OCI-LY7 (cell line): ENCODE results near the gene FASTK. TPM values are rescaled to one million over a fixed set of nuclear protein-coding genes. Genes with fewer than 3 reads are reported as not detected.
"Not testable (repeated sequence)": the region's sequence is repeated elsewhere in the genome, so short reads cannot be mapped to it uniquely, and the experiment has no call there.

Experiments used
- BruUV-seq: library from RNA; stranded (reverse); fragments of 400-500 nt; replicated peaks from 2 replicates; lab custom pipeline; 2021; lab: Mats Ljungman, UMichigan
- CTCF ChIA-PET: fragments of 300-600 bp; sonication (Branson Sonifier 250); formaldehyde crosslinking; loops from one replicate; lab custom pipeline; 2022; ENCODE audit warnings: antibody characterized with exemption; ENCODE audit not compliant: unreplicated experiment; lab: Charles Lee
- POLR2A ChIA-PET: fragments of 300-600 bp; sonication (Branson Sonifier 250); formaldehyde crosslinking; loops from one replicate; lab custom pipeline; 2022; ENCODE audit warnings: antibody characterized with exemption; lab: Charles Lee
- DNase-seq: peaks from one replicate; pipeline ENCODE4 v3.0.0-alpha.2; 2015; ENCODE audit warnings: low spot score
- H2AFZ ChIP-seq: fragments of 200-600 bp; sonication (generic), shearing (Covaris generic); 2 replicates; pipeline ENCODE4 v1.6.1; 2014; ENCODE audit warnings: mild to moderate bottlenecking, antibody characterized with exemption, low read length, moderate library complexity
- H3K27ac ChIP-seq: fragments of 200-600 bp; sonication (generic); 2 replicates; pipeline ENCODE4 v1.5.1; 2014; ENCODE audit warnings: mixed run types, low read depth, mild to moderate bottlenecking, moderate library complexity, low read length, inconsistent platforms; ENCODE audit not compliant: poor library complexity, severe bottlenecking
- H3K36me3 ChIP-seq: fragments of 200-600 bp; sonication (generic); 2 replicates; pipeline ENCODE4 v1.6.1; 2014; ENCODE audit warnings: mild to moderate bottlenecking, antibody characterized with exemption, low read length, moderate library complexity, mixed read lengths; ENCODE audit not compliant: insufficient read depth
- H3K4me1 ChIP-seq: fragments of 200-600 bp; sonication (generic); 2 replicates; pipeline ENCODE4 v1.5.1; 2014; ENCODE audit warnings: mild to moderate bottlenecking, low read length; ENCODE audit not compliant: insufficient read depth, poor library complexity, severe bottlenecking
- H3K4me2 ChIP-seq: fragments of 200-600 bp; sonication (generic); 2 replicates; pipeline ENCODE4 v1.6.1; 2014; ENCODE audit warnings: mild to moderate bottlenecking, low read length
- H3K4me3 ChIP-seq: fragments of 200-600 bp; sonication (generic); 2 replicates; pipeline ENCODE4 v1.5.1; 2014; ENCODE audit warnings: mild to moderate bottlenecking, low read depth, low read length; ENCODE audit not compliant: poor library complexity, severe bottlenecking
- H3K79me2 ChIP-seq: fragments of 200-600 bp; sonication (generic); 2 replicates; pipeline ENCODE4 v1.6.1; 2016; ENCODE audit warnings: low read depth, mild to moderate bottlenecking, low read length, moderate library complexity, mixed read lengths; ENCODE audit not compliant: insufficient read depth
- H3K9me2 ChIP-seq: fragments of 200-600 bp; sonication (generic); 2 replicates; pipeline ENCODE4 v1.6.1; 2016; ENCODE audit warnings: mild to moderate bottlenecking, low read length, mixed read lengths; ENCODE audit not compliant: insufficient read depth
- H3K9me3 ChIP-seq: fragments of 200-600 bp; sonication (generic); 2 replicates; pipeline ENCODE4 v1.6.1; 2014; ENCODE audit warnings: mild to moderate bottlenecking, mixed run types, low read length, mixed read lengths
- H4K20me1 ChIP-seq: fragments of 200-600 bp; sonication (generic); 2 replicates; pipeline ENCODE4 v1.6.1; 2014; ENCODE audit warnings: mild to moderate bottlenecking, antibody characterized with exemption, low read length, moderate library complexity, mixed read lengths; ENCODE audit not compliant: insufficient read depth
- EZH2phosphoT487 ChIP-seq: fragments of 200-600 bp; sonication (generic); IDR thresholded peaks from 2 replicates; pipeline ENCODE4 v1.6.1; 2018; ENCODE audit warnings: low read depth, borderline replicate concordance, mild to moderate bottlenecking, mixed run types, antibody characterized with exemption, low read length, moderate library complexity, mixed read lengths
- intact Hi-C: fragments of 100-400 bp; cut with micrococcal nuclease; formaldehyde crosslinking; loops from one replicate; pipeline ENCODE4 v1.10.0; 2022; ENCODE audit not compliant: unreplicated experiment
- total RNA-seq, 2 experiments: library from RNA; depleted of rRNA in 1 of 2; stranded (reverse); fragments of >200 nt in 1 of 2; shearing (Covaris generic) in 1 of 2; gene quantifications; 2 replicates each; pipeline ENCODE4 v1.2.3, GENCODE V29; 2014 to 2022
- TF ChIP-seq, protein P1 (sequence below): fragments of 200-600 bp; sonication (generic); conservative IDR thresholded peaks from 2 replicates; pipeline ENCODE4 v1.5.1; 2014; ENCODE audit warnings: mild to moderate bottlenecking, antibody characterized with exemption, low read length, moderate library complexity, mixed read lengths

Gene FASTK
- total RNA-seq, 2 experiments from 2014 or later: 90.5 to 118 TPM

DNA sequence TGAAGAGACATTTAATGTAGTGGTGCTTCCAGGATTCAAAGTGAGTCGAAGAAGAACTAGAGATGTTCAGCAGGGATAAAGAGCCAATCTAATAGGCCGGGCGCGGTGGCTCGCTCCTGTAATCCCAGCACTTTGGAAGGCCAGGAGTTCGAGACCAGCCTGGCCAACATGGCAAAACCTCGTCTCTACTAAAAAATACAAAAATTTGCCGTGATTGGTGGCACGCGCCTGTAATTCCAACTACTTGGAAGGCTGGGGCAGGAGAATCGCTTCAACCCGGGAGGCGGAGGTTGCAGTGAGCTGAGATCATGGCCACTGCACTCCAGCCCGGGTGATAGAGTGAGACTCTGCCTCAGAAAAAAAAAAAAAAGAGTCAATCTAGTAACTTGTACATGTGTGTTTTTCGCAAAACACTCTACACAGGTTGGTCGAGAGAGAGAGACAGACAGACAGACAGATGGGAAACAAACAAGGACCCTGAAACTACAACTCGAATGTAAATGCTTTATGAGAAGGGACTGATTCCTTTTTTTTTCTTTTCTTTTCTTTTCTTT, 51.6 kb downstream of the FASTK start:
- Histone ChIP-seq H3K4me3 (peak overlapping the region; percentile 80), H3K36me3 (no peaks in the 10 kb centered on the region), H3K27ac (no peak overlapping the region), H3K4me1 (peaks cover 23% of the 10 kb centered on the region), H3K9me3 (no peaks in the 10 kb centered on the region), H3K4me2 (peak overlapping the region; percentile 76), H4K20me1 (0 out of 2 replicates have a peak, but pooled peaks cover 3% of the 10 kb centered on the region), H2AFZ (peak overlapping the region; percentile 66; the same call in 1 of the 2 replicates), H3K79me2 (peaks cover 14% of the 10 kb centered on the region; the same call in 1 of the 2 replicates), H3K9me2 (no peaks in the 10 kb centered on the region)
- ChIA-PET POLR2A (interaction anchor here (0.7 to 1.3 kb wide), 5 partner anchors 8 to 136 kb away, joined by 3 to 6 read pairs (median 4); no protein-coding TSS in a partner anchor), CTCF (no interaction called here)
- no peak for DNase-seq
- TF ChIP-seq, protein P1, sequence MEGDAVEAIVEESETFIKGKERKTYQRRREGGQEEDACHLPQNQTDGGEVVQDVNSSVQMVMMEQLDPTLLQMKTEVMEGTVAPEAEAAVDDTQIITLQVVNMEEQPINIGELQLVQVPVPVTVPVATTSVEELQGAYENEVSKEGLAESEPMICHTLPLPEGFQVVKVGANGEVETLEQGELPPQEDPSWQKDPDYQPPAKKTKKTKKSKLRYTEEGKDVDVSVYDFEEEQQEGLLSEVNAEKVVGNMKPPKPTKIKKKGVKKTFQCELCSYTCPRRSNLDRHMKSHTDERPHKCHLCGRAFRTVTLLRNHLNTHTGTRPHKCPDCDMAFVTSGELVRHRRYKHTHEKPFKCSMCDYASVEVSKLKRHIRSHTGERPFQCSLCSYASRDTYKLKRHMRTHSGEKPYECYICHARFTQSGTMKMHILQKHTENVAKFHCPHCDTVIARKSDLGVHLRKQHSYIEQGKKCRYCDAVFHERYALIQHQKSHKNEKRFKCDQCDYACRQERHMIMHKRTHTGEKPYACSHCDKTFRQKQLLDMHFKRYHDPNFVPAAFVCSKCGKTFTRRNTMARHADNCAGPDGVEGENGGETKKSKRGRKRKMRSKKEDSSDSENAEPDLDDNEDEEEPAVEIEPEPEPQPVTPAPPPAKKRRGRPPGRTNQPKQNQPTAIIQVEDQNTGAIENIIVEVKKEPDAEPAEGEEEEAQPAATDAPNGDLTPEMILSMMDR: no peak
- no peak for TF ChIP-seq EZH2phosphoT487
- intact Hi-C loops: loop anchor here (1.0 to 2.0 kb wide), 3 partner anchors 29 to 55 kb away; partner anchors contain the start of gene FASTK
- no TSS peak for BruUV-seq

DNA sequence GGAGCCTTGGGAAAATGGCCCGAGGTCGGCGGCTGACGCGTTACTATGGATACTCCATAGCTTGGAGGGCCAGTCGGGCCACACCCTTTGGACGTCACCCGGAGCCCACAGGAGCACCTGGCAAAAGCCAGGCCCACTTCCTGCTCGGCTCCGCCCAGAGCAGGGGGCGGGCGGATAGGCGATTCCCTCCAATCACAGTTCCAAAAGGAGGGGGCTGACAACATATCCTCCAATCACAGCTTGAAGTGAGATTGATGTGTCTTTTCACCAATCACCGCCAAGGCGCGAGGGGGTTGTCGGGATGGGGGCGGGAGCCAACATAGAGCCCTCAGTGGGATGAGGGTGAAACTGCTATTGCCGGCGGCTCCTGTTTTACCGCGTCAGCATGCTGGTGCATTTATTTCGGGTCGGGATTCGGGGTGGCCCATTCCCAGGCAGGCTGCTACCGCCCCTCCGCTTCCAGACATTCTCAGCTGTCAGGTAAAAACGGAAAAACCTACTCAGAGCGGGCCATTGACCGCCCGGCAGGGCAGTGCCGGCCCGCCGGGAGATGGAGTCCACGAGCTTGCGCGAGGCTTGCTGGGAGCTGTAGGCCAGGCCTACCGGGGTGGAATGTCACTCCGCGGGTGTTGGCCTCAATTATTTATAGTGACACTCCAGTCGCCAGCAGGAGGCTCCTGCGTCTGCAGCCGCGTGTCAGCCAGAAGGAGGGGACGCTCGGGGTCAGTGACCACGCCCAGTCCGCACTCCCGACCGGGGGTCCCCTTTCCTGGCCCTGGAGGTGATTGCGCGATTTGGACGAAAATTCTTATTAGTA, 52.3 kb downstream of the FASTK start, which contains the start of gene ABCB8:
ABCB8 (plus strand) TSS at position 320 of the 817 bp plus-strand sequence; CDS start at position 386, 66 bp downstream.
- ChIA-PET CTCF (interaction anchor here (0.6 to 0.7 kb wide), 2 partner anchors 595 to 623 kb away, joined by 3 read pairs; a partner anchor contains a TSS), POLR2A (interaction anchor here (0.7 to 1.3 kb wide), 8 partner anchors 9 to 135 kb away, joined by 3 to 6 read pairs (median 3); no protein-coding TSS in a partner anchor)
- Histone ChIP-seq H3K4me1 (peaks cover 23% of the 10 kb centered on the region), H3K27ac (no peak within 1 kb of the TSS), H4K20me1 (0 out of 2 replicates have a peak, but pooled peaks cover 3% of the 10 kb centered on the region), H3K9me2 (no peaks in the 10 kb centered on the region), H2AFZ (peak within 1 kb of the TSS; percentile 80), H3K79me2 (peaks cover 14% of the 10 kb centered on the region; the same call in 1 of the 2 replicates), H3K4me2 (peak within 1 kb of the TSS; percentile 82), H3K36me3 (no peaks in the 10 kb centered on the region), H3K9me3 (no peaks in the 10 kb centered on the region), H3K4me3 (peak within 1 kb of the TSS; percentile 80)
- intact Hi-C loops: loop anchor here (1.0 to 2.0 kb wide), 3 partner anchors 30 to 54 kb away; partner anchors contain the start of gene FASTK
- peak; percentile 99 for DNase-seq
- TF ChIP-seq EZH2phosphoT487: no peak
- TF ChIP-seq, protein P1: peak; percentile 54
- TSS peak; percentile 82 for BruUV-seq

DNA sequence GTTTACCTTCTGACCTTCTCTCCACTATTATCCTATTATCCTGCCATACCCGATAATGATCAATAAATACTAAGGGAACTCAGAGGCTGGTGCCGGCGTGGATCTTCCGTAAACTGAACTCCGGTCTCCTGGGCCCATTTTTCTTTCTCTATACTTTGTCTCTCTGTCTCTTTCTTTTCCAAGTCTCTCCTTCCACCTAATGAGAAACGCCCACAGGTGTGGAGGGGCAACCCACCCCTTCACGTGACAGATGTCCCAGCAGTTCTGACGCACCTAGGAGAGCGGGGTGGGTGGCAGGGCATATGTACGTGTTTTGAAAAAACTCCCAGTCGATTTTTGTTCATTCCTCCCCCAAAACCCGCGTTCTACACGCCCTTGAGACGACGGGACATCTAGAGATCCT, 52.9 kb downstream of the FASTK start:
- not testable (repeated sequence) for H3K27ac ChIP-seq, H4K20me1 ChIP-seq, H3K9me2 ChIP-seq, H3K9me3 ChIP-seq, DNase-seq, H3K36me3 ChIP-seq, BruUV-seq
- Histone ChIP-seq H3K79me2 (peaks cover 14% of the 10 kb centered on the region; the same call in 1 of the 2 replicates), H3K4me2 (peak overlapping the region; percentile 82), H2AFZ (peak overlapping the region; percentile 80), H3K4me1 (peaks cover 23% of the 10 kb centered on the region), H3K4me3 (peak overlapping the region; percentile 80)
- intact Hi-C loops: loop anchor here (1.0 to 2.0 kb wide), 3 partner anchors 31 to 53 kb away; partner anchors contain the start of gene FASTK
- CTCF ChIA-PET: interaction anchor here (0.7 kb wide), 1 partner anchor 594 kb away, joined by 3 read pairs; no protein-coding TSS in a partner anchor
- POLR2A ChIA-PET: interaction anchor here (0.7 to 1.3 kb wide), 6 partner anchors 8 to 134 kb away, joined by 3 to 6 read pairs (median 3); no protein-coding TSS in a partner anchor

DNA sequence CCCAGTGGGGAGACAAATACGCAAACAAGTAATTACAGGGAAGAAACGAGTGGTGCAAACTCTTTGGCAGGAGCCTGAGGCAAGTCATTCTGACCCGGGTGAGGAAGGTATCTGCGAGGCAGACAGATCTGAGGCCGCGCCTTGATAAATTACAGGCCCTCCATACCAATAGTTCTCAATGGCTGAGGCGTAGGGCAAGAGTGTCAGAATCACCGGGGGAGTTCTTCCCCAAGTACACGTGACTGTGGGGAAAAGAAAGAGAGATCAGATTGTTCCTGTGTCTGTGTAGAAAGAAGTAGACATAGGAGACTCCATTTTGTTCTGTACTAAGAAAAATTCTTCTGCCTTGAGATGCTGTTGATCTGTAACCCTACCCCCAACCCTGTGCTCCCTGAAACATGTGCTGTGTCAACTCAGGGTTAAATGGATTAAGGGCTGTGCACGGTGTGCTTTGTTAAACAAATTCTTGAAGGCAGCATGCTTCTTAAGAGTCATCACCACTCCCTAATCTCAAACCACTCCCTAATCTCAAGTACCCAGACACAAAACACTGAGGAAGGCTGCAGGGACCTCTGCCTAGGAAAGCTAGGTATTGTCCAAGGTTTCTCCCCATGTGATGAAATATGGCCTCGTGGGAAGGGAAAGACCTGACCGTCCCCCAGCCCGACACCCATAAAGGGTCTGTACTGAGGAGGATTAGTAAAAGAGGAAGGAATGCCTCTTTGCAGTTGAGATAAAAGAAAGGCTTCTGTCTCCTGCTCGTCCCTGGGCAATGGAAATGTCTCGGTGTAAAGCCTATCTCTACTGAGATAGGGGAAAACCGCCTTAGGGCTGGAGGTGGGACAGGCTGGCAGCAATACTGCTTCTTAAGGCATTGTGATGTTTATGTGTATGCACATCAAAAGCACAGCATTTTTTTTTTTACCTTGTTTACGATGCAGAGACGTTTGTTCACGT, 53.6 kb downstream of the FASTK start:
- POLR2A ChIA-PET, intact Hi-C loops, H4K20me1 ChIP-seq, BruUV-seq, DNase-seq, H3K9me2 ChIP-seq, H3K36me3 ChIP-seq, H3K9me3 ChIP-seq, H3K27ac ChIP-seq: not testable (repeated sequence)
- H3K4me3 ChIP-seq: peak overlapping the region; percentile 80
- peaks cover 14% of the 10 kb centered on the region; the same call in 1 of the 2 replicates for H3K79me2 ChIP-seq
- peaks cover 23% of the 10 kb centered on the region for H3K4me1 ChIP-seq
- H3K4me2 ChIP-seq: peak overlapping the region; percentile 82
- CTCF ChIA-PET: interaction anchor here (0.8 kb wide), 1 partner anchor 11 kb away, joined by 7 read pairs; no protein-coding TSS in a partner anchor
- H2AFZ ChIP-seq: peak overlapping the region; percentile 80; the same call in 1 of the 2 replicates
